ENCODE measurements around the gene CX3CL1.

The CX3CL1 gene

GRCh38 chr16:57432989-57433388, 60.7 kb downstream of the CX3CL1 start:
- no peak for DNase-seq (ENCODE audit: low read depth in 2 of 2, low spot score in 1 of 2)

GRCh38 chr16:57434003-57434402, 61.7 kb downstream of the CX3CL1 start:
- no peak for DNase-seq (ENCODE audit: low read depth in 2 of 2, low spot score in 1 of 2)

All from stimulated activated CD8-positive, alpha-beta memory T cell treated with anti-CD3 and anti-CD28 coated beads, Interleukin-4, amount 100 ng/mL, for 1 hour (primary cell).